Hepatic stellate cell (primary cell): ENCODE measurements around the gene CYSTM1.
A peak's percentile ranks its signal among the peaks of the same experiment; 100 is the strongest.
"Not testable (repeated sequence)": the region's sequence is repeated elsewhere in the genome, so short reads cannot be mapped to it uniquely, and the experiment has no call there.

Experiments used
- DNase-seq: peaks from one replicate; pipeline ENCODE4 v3.0.0; 2011; ENCODE audit warnings: low spot score

The CYSTM1 gene

DNA sequence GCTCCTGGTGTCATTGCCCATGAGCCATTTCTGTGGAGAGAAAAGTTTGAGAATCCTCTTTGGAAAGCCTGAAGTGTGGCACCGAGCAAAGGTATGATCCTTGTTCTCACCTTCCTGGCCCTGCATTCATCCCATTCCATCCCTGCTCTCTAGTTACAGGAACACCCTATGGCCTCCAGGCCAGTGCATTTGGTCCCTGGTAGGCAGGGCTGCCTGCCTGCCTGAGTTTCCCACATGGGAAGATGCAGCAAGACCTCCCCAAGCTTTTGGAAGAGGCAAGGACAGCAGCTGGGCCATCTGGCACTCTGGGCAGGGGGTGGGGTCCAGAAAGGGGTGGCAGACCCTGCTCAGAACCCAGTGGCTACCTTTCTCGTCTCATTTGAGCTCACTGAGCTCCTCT lies 24.8 kb upstream of the CYSTM1 start:
- no peak for DNase-seq

DNA sequence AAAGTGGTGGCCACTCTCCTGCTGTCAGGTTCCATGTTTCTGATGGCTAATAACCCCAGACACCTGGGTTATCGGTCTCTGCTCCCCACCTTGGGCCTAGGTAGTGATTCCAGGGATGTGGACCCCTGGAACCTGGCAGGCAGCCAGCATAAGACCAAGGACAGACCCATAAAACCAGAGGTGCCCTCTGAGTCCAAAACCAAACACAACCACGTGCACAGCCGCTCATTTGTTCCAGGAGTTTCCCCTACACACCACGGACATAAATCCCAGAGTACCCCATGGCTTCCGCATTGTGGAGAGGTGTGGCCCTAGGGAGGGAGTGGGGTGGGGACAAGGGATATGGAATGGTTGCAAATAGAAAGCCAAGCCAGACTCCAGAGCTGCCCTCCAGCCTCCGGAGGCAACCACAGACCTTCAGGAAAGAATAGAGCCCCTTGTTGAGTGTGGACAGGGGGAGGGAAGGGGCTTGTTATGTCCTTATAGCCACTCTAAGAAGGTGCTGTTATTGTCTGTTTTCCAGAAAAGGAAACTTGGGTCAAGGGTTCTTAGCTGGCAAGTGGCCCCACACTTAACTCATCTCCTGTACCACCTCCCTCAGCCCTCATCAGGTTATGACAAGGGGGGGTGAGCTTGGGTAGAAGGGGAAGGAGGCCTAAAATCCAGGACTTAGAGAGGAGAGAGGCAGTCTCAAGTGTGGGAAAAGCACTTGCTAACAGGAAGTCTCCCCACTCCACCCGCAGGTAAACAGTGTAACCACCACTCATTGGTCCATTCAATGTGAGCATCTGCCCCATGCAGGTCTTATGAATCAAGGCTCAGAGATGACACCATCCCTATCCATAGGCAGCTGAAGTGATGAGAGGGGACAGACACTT lies 23.6 kb upstream of the CYSTM1 start:
- no peak for DNase-seq

GRCh38 chr5:140152022-140152999 lies 22.7 kb upstream of the CYSTM1 start:
- DNase-seq, result no peak

- no peak for DNase-seq
These were observed 21.7 kb upstream of the CYSTM1 start for GRCh38 chr5:140153255-140153654.

DNA sequence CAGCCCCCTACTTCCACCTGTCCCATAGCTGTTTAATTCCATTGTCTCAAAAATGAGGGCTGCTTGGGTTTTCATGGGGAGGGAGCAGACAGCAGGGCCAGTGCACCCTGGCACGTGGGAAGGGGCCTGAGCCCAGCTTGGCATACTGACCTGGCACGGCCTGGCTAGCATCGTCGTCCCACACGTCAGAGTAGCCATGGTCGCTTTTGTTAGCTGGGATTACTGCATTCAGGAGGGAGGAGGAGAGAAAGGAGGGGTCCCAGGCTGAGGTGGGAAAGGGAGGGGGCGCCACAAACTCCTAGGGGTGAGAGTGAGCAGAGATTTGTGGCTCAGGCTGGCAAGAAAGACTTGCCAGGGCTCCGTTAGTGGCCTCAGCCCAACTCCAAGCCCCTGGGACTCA lies 21.1 kb upstream of the CYSTM1 start:
- no peak for DNase-seq

- DNase-seq, result not testable (repeated sequence)
These were observed 20.1 kb upstream of the CYSTM1 start for GRCh38 chr5:140154710-140155381.

DNA sequence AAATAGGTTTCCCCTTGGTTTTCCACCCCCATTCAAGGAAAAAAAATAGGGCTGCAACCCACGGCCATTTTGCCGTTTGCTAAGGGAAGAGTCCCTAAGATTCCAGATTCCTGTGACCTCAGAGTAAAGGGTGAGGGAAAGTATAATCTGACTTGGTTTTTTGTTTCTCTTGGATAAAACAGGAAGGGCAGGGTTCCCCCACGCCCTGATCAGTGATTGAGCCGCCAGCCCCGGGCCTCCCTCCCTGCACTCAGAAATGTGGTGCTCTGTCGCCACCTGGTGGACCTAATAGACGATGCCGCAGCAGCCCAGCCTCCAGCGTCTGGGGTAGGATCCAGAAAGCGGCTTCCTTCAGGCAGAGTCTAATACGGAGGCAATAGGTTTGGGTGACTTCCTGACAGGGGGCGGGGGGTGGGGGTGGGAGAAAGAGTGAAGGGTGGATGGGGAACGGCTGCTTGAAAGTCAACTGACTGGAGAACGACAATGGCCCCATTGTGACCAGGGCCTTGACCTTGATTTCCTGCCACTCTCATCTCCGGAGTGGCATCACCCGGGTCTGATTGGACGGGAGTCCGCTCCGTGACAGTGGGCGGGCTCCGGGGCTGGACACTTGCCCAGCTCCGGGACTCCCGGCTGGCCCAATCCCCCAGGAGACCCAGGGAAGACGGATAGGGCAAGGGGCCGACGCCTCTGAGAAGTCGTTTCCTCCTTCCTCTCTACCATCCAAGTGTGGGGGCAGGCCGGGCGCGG lies 17.8 kb upstream of the CYSTM1 start:
- DNase-seq, result peak; percentile 93

DNA sequence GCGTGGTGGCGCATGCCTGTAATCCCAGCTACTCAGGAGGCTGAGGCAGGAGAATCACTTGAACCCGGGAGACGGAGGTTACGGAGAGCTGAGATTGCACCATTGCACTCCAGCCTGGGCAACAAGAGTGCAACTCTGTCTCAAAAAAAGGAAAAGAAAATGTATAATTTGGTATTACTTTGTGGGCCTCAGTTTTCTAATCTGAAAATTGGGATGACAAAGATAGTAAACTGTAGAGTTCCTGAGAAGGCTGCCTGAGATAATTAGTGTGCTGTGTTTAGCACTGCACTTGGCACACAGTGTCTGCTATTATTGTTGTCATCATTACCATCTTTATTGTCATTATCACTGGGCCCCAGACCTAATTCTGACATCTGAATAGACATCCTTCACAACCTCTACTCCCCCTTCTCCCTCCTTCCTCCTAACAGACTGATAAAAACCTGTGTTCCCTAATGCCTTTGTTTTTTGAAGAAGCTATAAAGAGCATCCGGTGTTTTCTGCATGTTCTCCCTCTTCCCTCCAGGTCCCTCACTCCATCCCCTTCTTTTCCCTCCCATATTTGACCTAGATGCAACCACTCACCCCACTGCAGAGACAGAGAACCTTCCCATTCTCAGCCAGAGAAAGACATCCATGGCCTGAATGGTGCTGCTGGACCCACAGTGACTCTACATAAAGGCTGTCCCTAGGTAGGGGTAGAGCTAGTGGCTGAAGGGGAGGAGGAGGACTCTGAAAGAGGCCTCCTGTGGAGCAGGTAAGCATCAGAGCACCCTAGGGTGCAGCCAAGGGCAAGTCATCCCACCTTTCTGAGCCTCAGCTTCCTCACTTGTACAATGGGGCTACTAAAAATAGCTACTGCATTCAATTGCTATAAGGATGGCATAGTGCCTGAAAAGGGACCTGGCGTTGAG lies 15.7 kb upstream of the CYSTM1 start:
- no peak for DNase-seq

DNA sequence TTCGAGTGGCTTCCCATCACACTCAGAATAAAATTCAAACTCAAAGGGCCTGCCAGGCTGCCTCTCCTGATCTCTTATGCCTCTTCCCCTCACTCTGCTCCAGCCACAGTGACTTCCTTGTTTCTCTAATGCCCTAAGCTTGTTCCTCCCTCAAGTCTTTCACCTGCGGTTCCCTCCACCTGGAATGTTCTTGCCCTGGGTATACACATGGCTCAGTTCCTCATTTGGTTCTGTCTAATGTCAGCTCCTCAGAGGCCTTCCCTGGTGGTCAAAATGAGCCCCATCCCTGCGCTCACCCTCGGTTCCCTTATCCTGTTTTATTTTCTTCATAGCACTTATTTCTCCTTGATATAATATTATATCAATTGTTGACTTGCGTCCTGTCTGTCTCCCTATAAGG lies 12.7 kb upstream of the CYSTM1 start:
- DNase-seq, result no peak

DNA sequence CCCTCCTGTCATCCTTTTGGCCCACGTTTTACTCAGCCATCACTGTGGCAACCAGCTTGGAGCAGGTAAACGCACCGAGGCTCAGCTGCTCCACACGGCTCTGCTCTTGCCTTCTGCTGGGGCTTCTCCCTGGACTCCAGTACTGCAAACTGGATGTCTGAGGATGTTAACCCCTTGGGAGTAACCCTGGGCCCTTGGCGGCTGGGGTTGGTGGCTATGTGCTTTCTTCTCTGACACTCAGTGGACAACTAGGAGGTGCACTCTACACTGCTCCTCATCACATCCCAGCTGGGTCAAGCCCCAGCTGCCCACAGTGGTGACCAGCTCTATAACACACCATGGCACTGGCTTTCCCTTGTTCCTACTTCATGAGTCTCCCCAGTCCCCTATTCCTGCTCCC lies 12.2 kb upstream of the CYSTM1 start:
- DNase-seq, result no peak

DNA sequence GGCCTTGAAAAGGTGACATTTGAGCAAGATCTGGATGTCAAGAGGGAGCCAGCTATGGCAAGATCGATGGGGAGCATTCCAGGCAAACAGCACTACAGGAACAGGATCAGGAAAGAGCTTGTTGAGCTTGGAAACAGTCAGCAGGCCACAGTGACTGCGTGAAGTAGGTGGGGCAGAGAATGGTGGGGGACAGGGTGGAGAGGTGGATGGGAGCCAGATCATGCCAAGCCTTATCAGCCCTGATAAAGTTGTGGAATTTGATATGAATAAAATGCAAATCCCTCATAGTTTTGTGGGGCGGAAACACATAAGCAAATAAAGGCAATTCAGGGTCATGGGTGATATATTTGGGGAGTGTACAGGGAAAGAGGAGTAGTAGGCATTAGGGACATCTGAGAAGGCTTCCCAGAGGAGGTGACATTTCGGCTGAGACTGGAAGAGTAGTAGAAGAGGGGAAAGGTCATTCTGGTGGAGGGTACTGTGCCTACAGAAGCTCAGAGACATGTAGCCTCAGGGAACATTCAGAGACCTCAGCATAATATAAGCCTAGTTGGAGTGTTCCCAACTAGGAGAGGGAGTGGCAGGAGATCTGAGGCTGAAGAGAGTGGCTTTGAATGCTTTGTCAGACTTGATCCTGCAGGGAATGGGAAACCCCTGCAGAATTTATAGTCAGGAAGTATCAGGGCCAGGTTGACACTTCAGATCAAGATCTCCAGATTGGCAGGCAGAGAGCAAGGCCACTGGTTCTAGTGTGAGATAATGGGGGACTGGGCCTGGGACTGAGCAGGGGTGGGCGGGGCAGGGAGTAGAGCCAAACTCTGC lies 9.7 kb upstream of the CYSTM1 start:
- no peak for DNase-seq

DNA sequence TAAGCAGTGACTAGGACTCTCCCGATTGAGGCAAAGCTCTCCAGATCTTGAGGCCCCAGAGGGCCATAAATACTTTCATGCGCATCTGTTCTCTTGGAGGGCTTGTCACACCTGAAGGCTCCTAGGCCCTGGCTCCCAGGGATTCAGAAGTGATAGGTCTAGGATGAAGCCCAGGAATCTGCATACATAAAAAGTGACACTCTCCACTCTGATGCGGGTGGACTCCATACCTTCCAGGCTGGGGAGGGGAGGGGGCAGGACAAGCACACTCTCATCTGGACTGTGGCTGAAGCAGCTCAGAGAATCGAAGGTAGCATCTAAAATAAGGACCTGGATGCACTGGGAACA lies 9.1 kb upstream of the CYSTM1 start:
- DNase-seq, result no peak

DNA sequence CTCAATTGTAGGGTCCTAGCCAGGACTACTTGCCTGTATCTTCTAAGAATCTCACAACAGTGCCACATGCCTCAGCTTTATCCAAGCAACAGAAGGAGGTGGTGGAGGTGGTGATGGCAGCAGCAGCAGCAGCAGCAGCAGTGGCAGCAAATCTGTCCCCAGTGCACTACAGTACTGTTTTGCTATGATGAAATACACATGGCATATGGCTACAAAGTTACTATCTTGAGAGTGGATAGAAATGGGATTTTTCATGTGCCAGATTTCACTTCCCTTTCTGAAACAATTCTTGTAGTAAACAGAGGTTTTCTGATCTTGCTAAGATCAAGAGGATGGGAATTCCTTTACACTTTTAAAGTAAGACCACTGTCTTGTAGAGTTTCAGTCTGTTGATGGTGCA lies 8.1 kb upstream of the CYSTM1 start:
- no peak for DNase-seq

- DNase-seq, result no peak
These were observed 6.6 kb upstream of the CYSTM1 start for GRCh38 chr5:140168371-140168770.

GRCh38 chr5:140169410-140169809 lies 5.6 kb upstream of the CYSTM1 start:
- DNase-seq, result no peak

- no peak for DNase-seq
These were observed 2.5 kb upstream of the CYSTM1 start for GRCh38 chr5:140172483-140172882.

- no peak for DNase-seq
These were observed 974 bp upstream of the CYSTM1 start for GRCh38 chr5:140174014-140174413.

DNA sequence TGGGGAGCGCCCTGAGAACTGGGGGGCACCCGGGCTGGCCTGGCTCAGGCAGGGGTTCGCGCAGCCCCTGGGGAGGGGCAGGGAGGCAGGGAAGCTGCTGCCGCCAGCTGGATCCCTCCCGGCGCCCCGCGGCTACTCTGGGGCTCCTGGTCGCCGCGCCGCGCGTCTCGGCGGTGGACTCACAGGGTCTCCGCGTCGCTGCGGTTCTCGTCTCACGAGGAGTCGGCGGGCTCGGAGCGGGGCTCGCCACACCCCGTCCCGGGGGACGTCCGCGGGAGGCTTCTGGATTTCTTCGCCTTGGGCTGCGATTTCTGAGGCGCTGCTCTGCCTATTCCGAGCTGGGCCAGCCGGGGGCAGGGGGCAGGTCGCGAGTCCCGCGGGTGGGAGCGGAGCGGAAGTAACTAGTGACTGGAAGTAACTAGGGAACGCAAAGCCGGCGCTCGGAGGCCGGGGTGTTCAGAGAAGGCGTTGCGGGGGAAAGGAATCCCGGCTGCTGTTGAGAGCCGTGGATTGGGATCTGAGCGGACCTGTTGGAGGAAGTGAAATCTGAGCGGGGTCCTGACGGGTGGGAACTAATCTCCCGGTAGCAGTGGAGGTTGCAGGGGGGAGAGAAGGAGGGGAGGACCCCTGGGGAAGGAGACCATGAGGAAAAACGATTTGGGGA lies 511 bp downstream of the CYSTM1 start:
- peak; percentile 78 for DNase-seq

DNA sequence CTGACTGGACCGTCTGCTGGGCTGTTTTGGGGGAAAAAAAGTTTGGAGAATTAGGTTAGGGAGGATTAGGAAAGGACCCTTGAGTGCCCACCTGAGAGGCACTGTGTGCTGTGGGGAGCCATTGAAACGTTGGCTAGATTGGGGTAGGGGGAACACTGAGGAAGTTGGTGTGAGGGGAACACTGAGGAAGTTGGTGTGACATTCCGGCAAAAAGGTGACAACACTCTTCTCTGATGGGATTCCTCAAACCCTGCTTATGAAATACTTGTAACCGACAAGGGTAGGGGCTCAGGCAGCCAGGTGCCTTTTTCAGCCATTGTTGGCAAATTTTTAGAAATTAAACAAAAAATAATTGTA lies 1.0 kb downstream of the CYSTM1 start:
- DNase-seq, result no peak

GRCh38 chr5:140178086-140178410 lies 3.1 kb downstream of the CYSTM1 start:
- DNase-seq, result no peak
